ENCODE results near the gene ECE2.

ECE2 gene

GRCh38 chr3:184275961-184276910 is at the start of gene ECE2:
TSS of gene ECE2 (plus strand) at chr3:184276022. CDS start at chr3:184276154, 132 bp downstream.
- no peak for DNase-seq (ENCODE audit: low read depth)
- TF ChIP-seq CTCF (IDR thresholded peaks at IDR 0.05; ENCODE audit: control insufficient read depth, insufficient read depth, low read depth, low read length, missing control alignments), result no peak
- H3K4me3 ChIP-seq (ENCODE audit: control insufficient read depth, low read depth, low read length), result no peak within 1 kb of the TSS

- no peak for DNase-seq (ENCODE audit: low read depth)
Measured at GRCh38 chr3:184227481-184227935, 48.3 kb upstream of the ECE2 start.

GRCh38 chr3:184228376-184229137 is 47.3 kb upstream of the ECE2 start:
- no peak overlapping the region for H3K4me3 ChIP-seq (ENCODE audit: control insufficient read depth, low read depth, low read length)
- DNase-seq (ENCODE audit: low read depth), result no peak
- no peak for TF ChIP-seq CTCF (IDR thresholded peaks at IDR 0.05; ENCODE audit: control insufficient read depth, insufficient read depth, low read depth, low read length, missing control alignments)

More at GRCh38 chr3:184227481-184227935, 48.3 kb upstream of the ECE2 start:
- no peak overlapping the region for H3K4me3 ChIP-seq (ENCODE audit: control insufficient read depth, low read depth, low read length)
- TF ChIP-seq CTCF (IDR thresholded peaks at IDR 0.05; ENCODE audit: control insufficient read depth, insufficient read depth, low read depth, low read length, missing control alignments), result peak; percentile 83

DNA sequence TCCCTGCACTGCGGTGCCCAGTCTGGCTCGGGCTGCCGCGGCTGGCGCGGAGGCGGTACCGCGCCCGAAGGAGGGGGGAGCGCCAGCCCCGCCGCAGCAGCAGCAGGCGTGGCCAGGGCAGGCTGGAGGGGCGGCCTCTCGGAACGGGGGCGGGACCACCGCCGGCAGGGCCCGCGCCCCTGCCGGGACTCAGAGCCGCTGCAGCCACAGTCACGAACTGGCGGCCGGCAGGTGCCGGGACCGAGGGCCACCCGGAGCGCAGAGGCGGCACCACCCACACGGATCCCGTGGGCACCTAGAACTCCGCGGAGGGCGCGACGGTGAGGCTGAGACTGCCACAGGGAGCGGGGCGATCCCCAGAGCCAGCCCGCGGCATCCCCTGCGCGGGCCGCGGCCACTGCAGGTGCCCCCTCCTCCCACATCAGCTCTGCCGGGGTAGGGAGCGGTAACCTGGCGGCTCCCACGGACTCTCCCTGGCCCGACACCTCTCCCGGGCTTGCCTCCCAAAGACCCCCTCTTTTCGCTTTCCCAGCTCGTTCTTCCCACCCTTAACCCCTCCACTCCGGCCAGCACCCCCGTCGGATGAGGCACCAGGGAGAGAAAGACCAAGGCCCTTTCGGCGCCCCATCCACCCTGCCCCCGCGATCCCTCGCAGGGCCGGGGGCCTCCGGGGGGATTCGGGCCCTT is 46.3 kb upstream of the ECE2 start, which contains the start of gene VWA5B2:
Gene VWA5B2 (plus strand): TSS at position 192 of the 687 bp plus-strand sequence. CDS start 944 bp downstream, outside the sequence.
- TF ChIP-seq CTCF (IDR thresholded peaks at IDR 0.05; ENCODE audit: control insufficient read depth, insufficient read depth, low read depth, low read length, missing control alignments), result no peak
- H3K4me3 ChIP-seq (ENCODE audit: control insufficient read depth, low read depth, low read length), result peak within 1 kb of the TSS; percentile 21
- no peak for DNase-seq (ENCODE audit: low read depth)

- DNase-seq (ENCODE audit: low read depth), result no peak
- H3K4me3 ChIP-seq (ENCODE audit: control insufficient read depth, low read depth, low read length), result no peak overlapping the region
- TF ChIP-seq CTCF (IDR thresholded peaks at IDR 0.05; ENCODE audit: control insufficient read depth, insufficient read depth, low read depth, low read length, missing control alignments), result no peak
Measured at GRCh38 chr3:184230081-184230602, 45.7 kb upstream of the ECE2 start.

Data from AG09309 (cell line).